ENCODE measurements around the gene DENND6B.

DNA sequence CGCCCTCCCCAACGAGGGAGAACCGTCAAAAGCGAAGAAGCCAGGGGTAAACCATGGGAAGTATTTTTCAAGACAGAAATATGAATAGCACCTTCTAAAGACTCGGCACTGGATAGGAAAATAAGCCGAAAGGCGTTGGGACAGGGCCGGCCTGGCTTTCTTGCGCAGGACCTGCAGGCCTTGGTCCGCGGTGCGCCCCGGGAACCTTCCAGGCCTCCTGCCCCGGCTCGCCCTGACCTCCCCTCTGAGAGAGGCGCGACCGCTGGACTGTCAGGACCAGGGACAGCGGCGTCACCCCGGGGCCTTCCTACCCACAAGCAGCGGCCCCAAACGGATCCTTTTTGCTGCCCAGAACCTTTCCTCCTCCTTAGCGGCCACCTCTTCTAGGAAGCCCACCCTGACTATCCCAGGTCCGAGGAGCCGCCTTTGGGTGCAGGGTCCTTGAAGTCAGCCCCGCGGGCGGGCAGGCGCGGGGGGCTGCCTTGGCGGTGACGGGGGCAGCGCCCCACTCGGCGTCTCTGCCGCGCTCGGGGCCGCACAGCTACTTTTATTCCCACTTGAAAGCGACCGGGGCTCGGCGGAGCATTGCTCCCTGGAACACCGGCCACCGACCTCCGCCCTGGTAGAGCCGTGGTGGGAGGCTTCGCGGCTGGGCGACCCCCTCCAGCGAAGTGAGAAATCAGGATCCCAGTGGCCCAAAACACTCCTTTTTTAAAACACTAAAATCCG lies 56.0 kb downstream of the DENND6B start:
- TF ChIP-seq EZH2 (IDR thresholded peaks at IDR 0.05): peak; percentile 70
- TF ChIP-seq, protein P1, sequence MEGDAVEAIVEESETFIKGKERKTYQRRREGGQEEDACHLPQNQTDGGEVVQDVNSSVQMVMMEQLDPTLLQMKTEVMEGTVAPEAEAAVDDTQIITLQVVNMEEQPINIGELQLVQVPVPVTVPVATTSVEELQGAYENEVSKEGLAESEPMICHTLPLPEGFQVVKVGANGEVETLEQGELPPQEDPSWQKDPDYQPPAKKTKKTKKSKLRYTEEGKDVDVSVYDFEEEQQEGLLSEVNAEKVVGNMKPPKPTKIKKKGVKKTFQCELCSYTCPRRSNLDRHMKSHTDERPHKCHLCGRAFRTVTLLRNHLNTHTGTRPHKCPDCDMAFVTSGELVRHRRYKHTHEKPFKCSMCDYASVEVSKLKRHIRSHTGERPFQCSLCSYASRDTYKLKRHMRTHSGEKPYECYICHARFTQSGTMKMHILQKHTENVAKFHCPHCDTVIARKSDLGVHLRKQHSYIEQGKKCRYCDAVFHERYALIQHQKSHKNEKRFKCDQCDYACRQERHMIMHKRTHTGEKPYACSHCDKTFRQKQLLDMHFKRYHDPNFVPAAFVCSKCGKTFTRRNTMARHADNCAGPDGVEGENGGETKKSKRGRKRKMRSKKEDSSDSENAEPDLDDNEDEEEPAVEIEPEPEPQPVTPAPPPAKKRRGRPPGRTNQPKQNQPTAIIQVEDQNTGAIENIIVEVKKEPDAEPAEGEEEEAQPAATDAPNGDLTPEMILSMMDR (IDR thresholded peaks at IDR 0.05): no peak

All from neural progenitor cell (in vitro differentiated cells).